ENCODE data around the gene AP4S1.
"Not testable (repeated sequence)": the region's sequence is repeated elsewhere in the genome, so short reads cannot be mapped to it uniquely, and the experiment has no call there.

Gene AP4S1

DNA sequence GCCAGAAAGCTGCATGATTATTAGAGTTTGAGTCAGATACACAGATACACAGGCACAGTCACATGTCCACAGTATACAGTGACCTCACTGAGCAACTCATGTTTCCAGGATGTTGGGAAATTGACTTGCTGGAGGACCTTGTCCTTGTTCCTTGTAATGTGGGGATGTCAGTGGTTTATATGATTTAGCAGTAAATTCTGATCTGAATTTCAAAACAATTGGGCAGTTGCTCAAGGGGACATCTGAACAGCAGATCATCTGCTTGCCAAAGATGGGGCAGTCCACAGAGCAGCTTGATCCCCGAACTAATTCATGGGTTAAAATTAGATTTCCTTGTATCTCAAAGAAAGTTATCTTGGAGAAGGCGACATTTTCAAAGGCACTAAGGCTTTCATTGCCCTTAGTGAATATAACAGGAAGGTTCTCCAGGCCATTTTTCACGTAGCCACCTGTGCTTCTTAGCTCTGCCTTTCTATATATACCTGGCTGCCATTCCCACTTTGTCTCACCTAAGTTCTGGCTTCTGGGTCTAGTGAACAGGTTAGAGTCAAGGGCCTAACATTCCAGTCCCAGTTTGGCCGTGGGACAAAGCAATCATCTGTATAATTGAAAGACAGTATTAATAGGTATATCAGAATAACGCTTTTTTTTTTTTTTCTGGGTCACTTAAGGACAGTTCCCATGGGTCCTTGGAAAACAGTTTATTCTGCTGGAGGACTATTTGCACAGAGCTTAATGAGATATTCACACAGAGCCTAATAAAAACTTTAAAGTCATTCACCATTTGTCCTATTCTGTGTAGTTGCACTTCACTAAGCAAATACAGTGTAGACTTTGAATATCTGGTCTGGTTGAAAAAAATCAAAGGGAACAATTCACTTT lies 65.7 kb downstream of the AP4S1 start:
- DNase-seq: no peak

GRCh38 chr14:31092160-31092708 lies 66.8 kb downstream of the AP4S1 start:
- DNase-seq: no peak

DNA sequence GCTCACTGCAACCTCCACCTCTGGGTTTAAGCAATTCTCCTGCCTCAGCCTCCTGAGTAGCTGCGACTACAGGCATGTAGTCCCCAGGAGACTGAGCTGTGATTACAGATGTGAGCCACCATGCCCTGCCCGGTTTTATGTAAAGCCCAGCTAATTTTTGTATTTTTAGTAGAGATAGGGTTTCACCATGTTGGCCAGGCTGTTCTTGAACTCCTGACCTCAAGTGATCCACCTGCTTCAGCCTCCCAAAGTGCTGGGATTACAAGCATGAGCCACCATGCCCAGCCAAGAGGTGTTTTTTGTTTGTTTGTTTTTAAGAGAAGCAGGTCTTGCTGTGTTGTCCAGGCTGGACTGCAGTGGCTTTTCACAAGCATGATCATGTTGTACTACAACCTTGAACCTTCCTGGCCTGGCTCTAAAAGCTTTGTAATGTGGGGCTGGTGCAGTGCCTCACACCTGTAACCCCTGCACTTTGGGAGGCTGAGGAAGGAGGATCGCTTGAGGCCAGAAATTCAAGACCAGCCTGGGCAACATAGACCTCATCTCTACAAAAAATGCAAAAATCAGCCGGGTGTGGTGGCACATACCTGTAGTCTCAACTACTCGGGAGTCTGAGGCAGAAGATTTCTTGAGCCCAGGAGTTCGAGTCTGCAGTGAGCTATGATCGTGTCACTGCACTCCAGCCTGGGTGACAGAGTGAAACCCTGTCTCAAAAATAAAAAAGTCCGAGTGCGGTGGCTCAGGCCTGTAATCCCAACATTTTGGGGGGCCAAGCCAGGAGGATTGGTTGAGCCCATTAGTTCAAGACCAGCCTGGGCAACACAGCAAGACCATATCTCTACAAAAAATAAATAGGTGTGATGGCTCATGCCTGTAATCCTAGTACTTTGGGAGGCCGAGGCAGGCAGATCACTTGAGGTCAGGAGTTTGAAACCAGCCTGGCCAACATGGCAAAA lies 68.7 kb downstream of the AP4S1 start:
- DNase-seq: not testable (repeated sequence)

DNA sequence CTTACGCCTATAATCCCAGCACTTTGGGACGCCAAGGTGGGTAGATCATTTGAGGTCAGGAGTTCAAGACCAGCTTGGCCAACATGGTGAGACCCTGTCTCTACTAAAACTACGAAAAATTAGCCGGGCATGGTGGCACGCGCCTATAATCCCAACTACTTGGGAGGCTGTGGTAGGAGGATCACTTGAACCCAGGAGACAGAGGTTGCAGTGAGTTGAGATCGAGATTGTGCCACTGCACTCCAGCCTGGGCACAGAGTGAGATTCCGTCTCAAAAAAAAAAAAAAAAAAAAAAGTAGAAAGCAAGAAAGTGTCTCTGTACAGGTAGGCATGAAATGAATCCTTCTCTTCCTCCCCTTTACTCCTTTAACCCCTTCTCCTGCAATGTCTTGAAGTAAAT lies 70.4 kb downstream of the AP4S1 start:
- not testable (repeated sequence) for DNase-seq

- DNase-seq: no peak
Measured at GRCh38 chr14:31096255-31096654, 70.8 kb downstream of the AP4S1 start.

- DNase-seq: no peak
Measured at GRCh38 chr14:31097081-31097480, 71.6 kb downstream of the AP4S1 start.

DNA sequence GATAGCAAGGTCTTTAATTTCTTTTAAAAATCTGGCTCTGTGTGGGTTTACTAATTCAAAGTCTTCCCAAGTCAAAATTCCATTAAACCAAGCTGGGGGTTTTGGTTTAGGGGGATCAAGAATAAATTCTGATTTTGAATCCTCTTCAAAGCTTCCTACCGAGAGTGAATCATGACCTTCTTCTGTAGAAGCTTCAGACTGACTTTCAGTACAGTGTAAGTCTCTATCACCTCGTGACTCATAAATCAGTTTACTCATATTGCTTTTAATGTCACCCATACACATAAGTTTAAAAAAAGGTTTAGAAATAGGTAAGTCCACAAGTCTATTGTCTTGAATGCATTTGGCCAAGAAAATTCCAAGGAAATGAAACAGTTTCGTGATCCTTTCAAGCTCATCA lies 81.3 kb downstream of the AP4S1 start:
- no peak for DNase-seq

GRCh38 chr14:31109257-31109656 lies 83.8 kb downstream of the AP4S1 start:
- DNase-seq: no peak

DNA sequence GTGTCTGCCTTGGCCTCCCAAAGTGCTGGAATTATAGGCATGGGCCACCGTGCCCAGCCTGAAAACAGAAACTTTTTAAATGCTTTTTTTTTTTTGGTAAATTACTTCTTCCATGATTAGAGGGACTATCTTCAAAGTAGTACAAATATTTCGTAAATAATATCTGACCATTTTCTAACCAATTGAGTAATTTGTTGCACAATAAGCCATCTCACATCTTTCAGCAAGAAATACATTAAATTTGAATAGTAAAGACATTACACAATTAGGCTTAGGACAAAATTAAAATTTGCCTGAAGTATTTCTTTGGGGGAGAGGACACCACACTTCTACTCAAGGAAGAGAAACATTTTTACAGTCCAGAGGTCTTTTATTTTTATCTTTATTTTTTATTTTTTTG lies 85.4 kb downstream of the AP4S1 start:
- DNase-seq: no peak

DNA sequence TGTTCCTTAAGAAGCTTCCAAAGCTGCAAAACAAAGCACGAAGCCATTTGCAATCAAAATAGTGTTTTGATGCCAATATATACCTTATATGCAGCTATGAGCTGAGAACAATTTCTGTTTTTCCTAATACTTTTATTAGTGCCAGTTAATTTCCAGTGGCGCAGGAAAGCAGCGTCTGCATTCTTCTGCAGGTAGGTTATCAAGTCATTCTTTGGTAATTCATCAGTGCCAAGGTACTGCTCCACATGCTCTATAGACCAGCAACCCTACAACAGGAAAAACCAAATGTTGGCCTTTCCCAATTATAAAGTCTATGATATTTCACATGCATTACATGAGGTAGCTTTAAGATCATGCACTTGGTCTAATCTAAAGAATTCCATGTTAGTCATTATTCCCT lies 88.3 kb downstream of the AP4S1 start:
- no peak for DNase-seq

GRCh38 chr14:31118892-31119291 lies 93.4 kb downstream of the AP4S1 start:
- DNase-seq: peak; percentile 52

- DNase-seq: no peak
Measured at GRCh38 chr14:31122098-31122611, 96.7 kb downstream of the AP4S1 start.

GRCh38 chr14:31122921-31123320 lies 97.5 kb downstream of the AP4S1 start:
- DNase-seq: no peak

- DNase-seq: no peak
Measured at GRCh38 chr14:31124197-31124596, 98.7 kb downstream of the AP4S1 start.

DNA sequence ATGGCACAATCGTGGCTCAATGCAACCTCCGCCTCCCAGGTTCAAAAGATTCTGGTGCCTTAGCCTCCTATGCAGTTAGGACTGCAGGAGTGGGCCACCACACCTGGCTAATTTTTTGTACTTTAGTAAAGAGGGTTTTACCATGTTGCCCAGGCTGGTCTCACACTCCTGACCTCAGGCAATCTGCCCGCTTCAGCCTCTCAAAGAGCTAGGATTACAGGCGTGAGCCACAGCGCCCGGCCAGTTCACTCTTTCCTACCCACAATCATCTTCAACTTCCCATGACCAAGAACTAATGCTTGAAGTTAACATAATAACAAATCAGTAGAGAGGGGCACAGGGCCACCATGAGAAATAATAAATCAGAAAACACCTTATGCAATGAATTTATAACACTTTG lies 99.8 kb downstream of the AP4S1 start:
- no peak for DNase-seq

DNA sequence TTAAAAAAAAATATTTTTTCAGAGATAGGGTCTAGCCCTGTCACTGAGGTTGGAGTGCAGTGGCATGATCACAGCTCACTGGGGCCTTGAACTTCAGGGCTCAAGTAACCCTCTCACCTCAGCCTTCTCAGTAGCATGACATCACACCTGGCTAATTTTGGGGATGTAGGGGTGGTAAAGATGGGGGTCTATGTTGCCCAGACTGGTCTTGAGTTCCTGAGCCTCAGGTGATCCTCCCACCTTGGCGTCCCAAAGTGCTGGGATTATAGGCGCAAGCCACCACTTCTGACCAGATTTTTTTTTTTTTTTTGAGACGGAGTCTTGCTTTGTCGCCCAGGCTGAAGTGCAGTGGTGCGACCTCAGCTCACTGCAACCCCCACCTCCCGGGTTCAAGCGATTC lies 101.2 kb downstream of the AP4S1 start:
- DNase-seq: no peak

GRCh38 chr14:31127690-31128089 lies 102.2 kb downstream of the AP4S1 start:
- no peak for DNase-seq

GRCh38 chr14:31128601-31129526 lies 103.4 kb downstream of the AP4S1 start:
- no peak for DNase-seq

- DNase-seq: no peak
Measured at GRCh38 chr14:31133133-31133532, 107.7 kb downstream of the AP4S1 start.

GRCh38 chr14:31137214-31137889 lies 111.9 kb downstream of the AP4S1 start:
- no peak for DNase-seq

DNA sequence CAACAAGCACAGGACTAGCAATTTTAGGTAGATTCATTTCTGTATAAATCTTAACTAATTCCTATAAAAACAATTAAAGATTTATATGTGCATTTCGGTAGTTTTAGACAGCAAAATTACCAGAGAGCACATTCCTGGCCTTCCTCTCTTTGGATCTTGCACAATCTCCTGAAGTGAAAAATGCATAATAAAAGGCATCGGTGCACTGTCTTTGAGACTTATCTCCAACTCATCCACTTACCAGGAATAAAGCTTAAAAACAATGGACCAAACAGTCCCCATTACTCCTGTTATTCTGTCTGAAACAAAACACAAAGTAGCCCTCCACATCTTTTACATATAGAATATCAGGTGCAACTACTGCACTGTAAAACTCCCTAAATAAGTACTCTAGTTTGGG lies 112.9 kb downstream of the AP4S1 start:
- DNase-seq: no peak
